Measurements from ENCODE around the gene PRR7. TPM values are rescaled to one million over a fixed set of nuclear protein-coding genes. Genes with fewer than 3 reads are reported as not detected.
"Not testable (repeated sequence)": the region's sequence is repeated elsewhere in the genome, so short reads cannot be mapped to it uniquely, and the experiment has no call there.

Gene PRR7
- polyA plus RNA-seq, 3 donors, result 1.8 to 17.4 (median 2.1) TPM

- Mint-ChIP-seq H3K4me1 (peaks cover 14% of the 10 kb centered on the region), H3K36me3 (peaks cover 72 to 77% of the 10 kb centered on the region in 2 donors), H3K4me3 (no peak overlapping the region), H3K27ac (no peak overlapping the region), H3K27me3 (ENCODE audit: low read depth in 3 of 3) (peaks cover 15 to 25% (median 16%) of the 10 kb centered on the region in 3 donors), H3K9me3 (peaks cover 0 to 12% (median 0%) of the 10 kb centered on the region in 7 donors)
- peaks cover 0 to 3% of the 10 kb centered on the region in 2 donors for H3K27me3 ChIP-seq (ENCODE audit: control insufficient read depth in 2 of 2, insufficient read depth in 2 of 2, low read length in 2 of 2)
- H3K4me1 ChIP-seq (ENCODE audit: control insufficient read depth in 1 of 2, insufficient read depth in 2 of 2, low read length in 2 of 2), result peaks cover 14% of the 10 kb centered on the region in 2 donors
- WGBS (ENCODE audit: insufficient coverage), result 95% methylated on average over 22 of the region's 22 CpGs
- H3K79me2 ChIP-seq (ENCODE audit: insufficient read depth, low read length), result no peaks in the 10 kb centered on the region
- intact Hi-C loops (cut with micrococcal nuclease), result no loop called here
- no peak overlapping the region for H3K9ac ChIP-seq (ENCODE audit: insufficient read depth, low read length, poor library complexity, severe bottlenecking)
- no peak overlapping the region for H2AFZ ChIP-seq (ENCODE audit: insufficient read depth, low read depth, low read length, poor library complexity, severe bottlenecking)
- no peak overlapping the region for H3K4me3 ChIP-seq (replicated peaks in 1 of 3; ENCODE audit: low read depth in 2 of 3, low read length in 3 of 3)
- peaks cover 42 to 67% of the 10 kb centered on the region in 2 donors for H3K36me3 ChIP-seq (replicated peaks in 1 of 2; ENCODE audit: control insufficient read depth in 1 of 2, insufficient read depth in 2 of 2, low read length in 2 of 2)
- H3K27ac ChIP-seq (ENCODE audit: low read depth in 1 of 2, low read length in 2 of 2), result no peak overlapping the region
- no peaks in the 10 kb centered on the region for H3K9me3 ChIP-seq (replicated peaks in 1 of 2; ENCODE audit: control insufficient read depth in 1 of 2, insufficient read depth in 1 of 2, low read length in 2 of 2)
- DNase-seq, result no peak
- no peak overlapping the region for H3K4me2 ChIP-seq (replicated peaks; ENCODE audit: extremely low read depth, low read length, poor library complexity, severe bottlenecking)
- H4K20me1 ChIP-seq (ENCODE audit: insufficient read depth, low read length), result peaks cover 41% of the 10 kb centered on the region
- TF ChIP-seq CTCF (IDR thresholded peaks at IDR 0.05), result no peak
Measured at GRCh38 chr5:177483994-177484901, 37.6 kb downstream of the PRR7 start.

- no peak overlapping the region for H3K9ac ChIP-seq (ENCODE audit: insufficient read depth, low read length, poor library complexity, severe bottlenecking)
- Mint-ChIP-seq H3K27ac (peak overlapping the region in 1 of 7 donors; percentile 63), H3K4me1 (peaks cover 7% of the 10 kb centered on the region), H3K36me3 (peaks cover 76 to 84% of the 10 kb centered on the region in 2 donors), H3K9me3 (peaks cover 0 to 10% (median 0%) of the 10 kb centered on the region in 7 donors), H3K4me3 (peak overlapping the region in 1 of 2 donors; percentile 7), H3K27me3 (ENCODE audit: low read depth in 3 of 3) (peaks cover 15 to 28% (median 16%) of the 10 kb centered on the region in 3 donors)
- peaks cover 6% of the 10 kb centered on the region in 2 donors for H3K4me1 ChIP-seq (ENCODE audit: control insufficient read depth in 1 of 2, insufficient read depth in 2 of 2, low read length in 2 of 2)
- no peak for DNase-seq
- intact Hi-C loops (cut with micrococcal nuclease), result no loop called here
- WGBS (ENCODE audit: insufficient coverage), result 62% methylated on average over 13 of the region's 13 CpGs
- H2AFZ ChIP-seq (ENCODE audit: insufficient read depth, low read depth, low read length, poor library complexity, severe bottlenecking), result no peak overlapping the region
- no peak overlapping the region for H3K27ac ChIP-seq (ENCODE audit: low read depth in 1 of 2, low read length in 2 of 2)
- H3K36me3 ChIP-seq (replicated peaks in 1 of 2; ENCODE audit: control insufficient read depth in 1 of 2, insufficient read depth in 2 of 2, low read length in 2 of 2), result peaks cover 46 to 74% of the 10 kb centered on the region in 2 donors
- no peaks in the 10 kb centered on the region for H3K79me2 ChIP-seq (ENCODE audit: insufficient read depth, low read length)
- no peak overlapping the region for H3K4me3 ChIP-seq (replicated peaks in 1 of 3; ENCODE audit: low read depth in 2 of 3, low read length in 3 of 3)
- H3K4me2 ChIP-seq (replicated peaks; ENCODE audit: extremely low read depth, low read length, poor library complexity, severe bottlenecking), result no peak overlapping the region
- H3K9me3 ChIP-seq (replicated peaks in 1 of 2; ENCODE audit: control insufficient read depth in 1 of 2, insufficient read depth in 1 of 2, low read length in 2 of 2), result no peaks in the 10 kb centered on the region
- H3K27me3 ChIP-seq (ENCODE audit: control insufficient read depth in 2 of 2, insufficient read depth in 2 of 2, low read length in 2 of 2), result peaks cover 0 to 3% of the 10 kb centered on the region in 2 donors
- H4K20me1 ChIP-seq (ENCODE audit: insufficient read depth, low read length), result peaks cover 39% of the 10 kb centered on the region
- no peak for TF ChIP-seq CTCF (IDR thresholded peaks at IDR 0.05)
Measured at GRCh38 chr5:177484902-177485549, 38.4 kb downstream of the PRR7 start.

GRCh38 chr5:177485753-177486152, 39.1 kb downstream of the PRR7 start:
- H3K4me2 ChIP-seq (replicated peaks; ENCODE audit: extremely low read depth, low read length, poor library complexity, severe bottlenecking); intact Hi-C loops (cut with micrococcal nuclease); H3K79me2 ChIP-seq (ENCODE audit: insufficient read depth, low read length); H3K27ac ChIP-seq (ENCODE audit: low read depth in 1 of 2, low read length in 2 of 2); H3K9me3 Mint-ChIP-seq; H3K4me3 ChIP-seq (replicated peaks in 1 of 3; ENCODE audit: low read depth in 2 of 3, low read length in 3 of 3); H3K4me1 Mint-ChIP-seq; H3K4me1 ChIP-seq (ENCODE audit: control insufficient read depth in 1 of 2, insufficient read depth in 2 of 2, low read length in 2 of 2); H2AFZ ChIP-seq (ENCODE audit: insufficient read depth, low read depth, low read length, poor library complexity, severe bottlenecking); DNase-seq; H3K4me3 Mint-ChIP-seq; H3K27ac Mint-ChIP-seq; H3K9ac ChIP-seq (ENCODE audit: insufficient read depth, low read length, poor library complexity, severe bottlenecking); H3K27me3 ChIP-seq (ENCODE audit: control insufficient read depth in 2 of 2, insufficient read depth in 2 of 2, low read length in 2 of 2); H3K9me3 ChIP-seq (replicated peaks in 1 of 2; ENCODE audit: control insufficient read depth in 1 of 2, insufficient read depth in 1 of 2, low read length in 2 of 2): not testable (repeated sequence)
- Mint-ChIP-seq H3K27me3 (ENCODE audit: low read depth in 3 of 3) (peaks cover 15 to 30% (median 16%) of the 10 kb centered on the region in 3 donors), H3K36me3 (peaks cover 82 to 91% of the 10 kb centered on the region in 2 donors)
- no CpG with 5 or more reads among the region's 3 CpGs for whole genome bisulfite sequencing (ENCODE audit: insufficient coverage)
- H3K36me3 ChIP-seq (replicated peaks in 1 of 2; ENCODE audit: control insufficient read depth in 1 of 2, insufficient read depth in 2 of 2, low read length in 2 of 2), result peaks cover 48 to 82% of the 10 kb centered on the region in 2 donors
- H4K20me1 ChIP-seq (ENCODE audit: insufficient read depth, low read length), result peaks cover 46% of the 10 kb centered on the region
